Colonic mucosa (tissue), 4 donors: ENCODE measurements around the gene CMSS1. TPM values are rescaled to one million over a fixed set of nuclear protein-coding genes. Genes with fewer than 3 reads are reported as not detected.

Experiments
- DNase-seq: peaks from one replicate; pipeline ENCODE4 v3.0.0-alpha.2; 2020
- H3K27ac ChIP-seq: fragments of 200-600 bp; one replicate; pipeline ENCODE4 v1.8.0; 2021
- H3K27me3 ChIP-seq: fragments of 200-600 bp; one replicate; pipeline ENCODE4 v1.8.0; 2021
- H3K36me3 ChIP-seq: fragments of 200-600 bp; one replicate; pipeline ENCODE4 v1.8.0; 2021
- H3K4me1 ChIP-seq: fragments of 200-600 bp; one replicate; pipeline ENCODE4 v1.8.0; 2021; ENCODE audit warnings: mild to moderate bottlenecking
- H3K4me3 ChIP-seq: fragments of 200-600 bp; one replicate; pipeline ENCODE4 v1.8.0; 2021
- H3K9ac ChIP-seq, 2 donors: one replicate each; pipeline ENCODE4 v1.7.0; 2013; ENCODE audit warnings: control low read depth in 2 of 2, low read depth in 2 of 2, low read length in 2 of 2
- H3K9me3 ChIP-seq: fragments of 200-600 bp; one replicate; pipeline ENCODE4 v1.8.0; 2021
- CTCF ChIP-seq: fragments of 200-600 bp; IDR thresholded peaks from one replicate; pipeline ENCODE4 v1.8.0; 2022; ENCODE audit warnings: antibody characterized with exemption, mild to moderate bottlenecking
- intact Hi-C: fragments of 100-400 bp; cut with DNase I; formaldehyde crosslinking; loops from one replicate; pipeline ENCODE4 v1.14.1; 2022
- total RNA-seq, 2 donors: library from RNA; stranded (reverse); fragmentation: NEBNext Ultra II Directional in 1 of 2; extraction: Animal tissue kit (Norgen Biotek cat#: 25700) in 1 of 2; gene quantifications; one replicate each; pipeline ENCODE4 v1.2.1, GENCODE V29; 2021
- donor health status: healthy.
- donor health status: DM: no; HTN: no; CAD: no.
- donor health status: DM: no; HTN: no; CAD: no.

Gene CMSS1
- total RNA-seq, 2 donors from 2014 or later: 10.7 to 24.7 TPM

- DNase-seq: peak; percentile 32
Measured at GRCh38 chr3:99919694-99920093, 102.0 kb downstream of the CMSS1 start.

GRCh38 chr3:99920481-99921376, 103.1 kb downstream of the CMSS1 start:
- intact Hi-C loops: no loop called here
- Histone ChIP-seq H3K27me3 (no peaks in the 10 kb centered on the region), H3K4me3 (no peak overlapping the region), H3K27ac (peak overlapping the region; percentile 58), H3K36me3 (no peaks in the 10 kb centered on the region), H3K4me1 (peaks cover 6% of the 10 kb centered on the region), H3K9me3 (no peaks in the 10 kb centered on the region), H3K9ac (peak overlapping the region in 1 of 2 donors; percentile 49)
- DNase-seq: peak; percentile 83
- no peak for TF ChIP-seq CTCF

More at GRCh38 chr3:99919694-99920093, 102.0 kb downstream of the CMSS1 start:
- H3K27me3 ChIP-seq: no peaks in the 10 kb centered on the region
- TF ChIP-seq CTCF: no peak
- no peak overlapping the region for H3K4me3 ChIP-seq
- no peak overlapping the region for H3K9ac ChIP-seq
- H3K36me3 ChIP-seq: no peaks in the 10 kb centered on the region
- H3K4me1 ChIP-seq: peaks cover 4% of the 10 kb centered on the region
- H3K27ac ChIP-seq: peak overlapping the region; percentile 58
- intact Hi-C loops: no loop called here
- H3K9me3 ChIP-seq: no peaks in the 10 kb centered on the region

GRCh38 chr3:99921377-99921695, 103.7 kb downstream of the CMSS1 start:
- no peak for TF ChIP-seq CTCF
- Histone ChIP-seq H3K4me3 (no peak overlapping the region), H3K4me1 (peaks cover 10% of the 10 kb centered on the region), H3K36me3 (no peaks in the 10 kb centered on the region), H3K27ac (peak overlapping the region; percentile 58), H3K27me3 (no peaks in the 10 kb centered on the region), H3K9ac (peak overlapping the region in 1 of 2 donors; percentile 49), H3K9me3 (no peaks in the 10 kb centered on the region)
- no peak for DNase-seq
- intact Hi-C loops: no loop called here

GRCh38 chr3:99921986-99922385, 104.3 kb downstream of the CMSS1 start:
- intact Hi-C loops: no loop called here
- no peaks in the 10 kb centered on the region for H3K27me3 ChIP-seq
- H3K4me1 ChIP-seq: peaks cover 10% of the 10 kb centered on the region
- peak overlapping the region; percentile 58 for H3K27ac ChIP-seq
- DNase-seq: no peak
- H3K9me3 ChIP-seq: no peaks in the 10 kb centered on the region
- no peaks in the 10 kb centered on the region for H3K36me3 ChIP-seq
- H3K4me3 ChIP-seq: no peak overlapping the region
- H3K9ac ChIP-seq: no peak overlapping the region
- TF ChIP-seq CTCF: no peak

- Histone ChIP-seq H3K27me3 (no peaks in the 10 kb centered on the region), H3K9ac (no peak overlapping the region), H3K9me3 (no peaks in the 10 kb centered on the region), H3K4me1 (peaks cover 10% of the 10 kb centered on the region), H3K36me3 (no peaks in the 10 kb centered on the region), H3K4me3 (no peak overlapping the region), H3K27ac (no peak overlapping the region)
- DNase-seq: no peak
- TF ChIP-seq CTCF: no peak
- intact Hi-C loops: no loop called here
Measured at GRCh38 chr3:99923873-99924272, 106.2 kb downstream of the CMSS1 start.
